OCI-M2 (cell line): ENCODE results near the gene FNDC3B.

Source experiments
- DNase-seq: peaks from one replicate; lab custom pipeline; 2025; ENCODE audit not compliant: unreplicated experiment; lab: John Stamatoyannopoulos, UW

FNDC3B gene

DNA sequence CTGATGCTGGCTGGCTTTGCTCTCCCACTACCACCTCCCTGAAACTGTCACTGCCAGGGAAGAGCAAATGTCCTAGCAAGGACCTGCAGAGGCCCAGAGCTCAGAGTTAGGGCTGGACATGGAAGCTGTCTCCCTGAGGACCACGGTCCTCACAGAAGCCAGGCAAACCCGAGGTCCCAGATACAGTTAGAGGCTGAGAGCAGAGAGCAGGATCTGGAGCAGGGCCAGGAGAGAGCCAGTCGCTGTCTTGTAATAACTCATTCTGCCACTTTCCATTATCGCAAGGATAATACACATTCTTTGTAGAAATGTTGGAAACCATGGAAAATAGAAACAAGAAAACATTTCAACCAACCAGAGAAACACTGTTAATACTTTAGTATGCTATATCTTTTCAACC lies 398.8 kb downstream of the FNDC3B start:
- no peak for DNase-seq

DNA sequence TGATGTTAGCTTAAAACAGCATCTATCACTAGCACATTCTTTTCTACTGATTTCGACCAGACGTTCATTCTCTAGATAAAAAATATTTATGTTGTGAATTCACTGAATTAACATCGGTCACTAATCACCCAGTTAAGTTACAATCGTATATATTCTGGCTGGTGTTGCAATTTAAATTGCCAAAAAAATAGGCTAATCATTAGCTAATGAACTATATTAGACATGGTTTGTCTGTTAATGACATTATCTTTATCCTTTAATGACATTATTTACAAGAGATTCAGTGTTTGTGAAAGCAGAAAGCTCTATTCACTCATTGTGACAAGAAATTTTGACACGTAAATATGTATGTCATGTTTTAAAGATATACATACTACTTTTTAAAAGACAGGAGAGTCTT lies 402.2 kb downstream of the FNDC3B start:
- no peak for DNase-seq

DNA sequence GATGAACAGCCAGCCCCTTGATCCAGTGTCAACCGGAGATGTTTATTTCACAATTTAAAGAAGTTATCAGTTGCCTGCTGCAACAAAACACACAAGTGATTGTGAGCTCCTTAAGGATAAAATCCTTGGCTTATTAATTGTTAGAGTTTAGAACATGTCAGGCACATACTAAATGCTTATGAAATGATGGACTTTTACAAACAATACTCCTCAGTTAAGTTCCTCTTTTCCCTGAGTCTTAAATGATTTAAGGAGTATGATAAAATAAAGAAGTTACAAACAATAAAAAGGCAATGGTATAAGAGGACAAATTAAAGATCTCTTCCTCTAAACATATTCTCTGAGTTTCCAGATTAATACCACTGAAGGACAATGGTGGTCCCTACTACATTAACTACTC lies 403.2 kb downstream of the FNDC3B start:
- no peak for DNase-seq

DNA sequence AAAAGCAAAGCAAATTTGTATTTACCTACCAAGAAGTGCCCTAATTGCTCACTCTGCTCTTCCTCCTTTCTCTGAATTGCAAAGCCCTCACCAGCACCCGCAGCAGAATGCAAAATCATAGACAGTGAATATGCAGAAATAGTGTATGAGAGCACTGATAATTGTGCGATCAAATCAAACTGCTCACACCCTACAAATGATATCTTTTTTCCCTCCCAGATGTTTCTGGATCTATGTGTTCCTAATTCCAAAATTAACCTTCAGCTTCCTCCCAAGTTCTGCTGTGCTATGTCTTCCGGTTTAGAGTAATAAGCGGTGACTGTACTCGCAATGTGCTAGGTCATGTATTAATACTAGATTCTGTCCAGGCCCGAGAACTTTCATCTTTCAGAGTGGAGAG lies 405.4 kb downstream of the FNDC3B start:
- no peak for DNase-seq

DNA sequence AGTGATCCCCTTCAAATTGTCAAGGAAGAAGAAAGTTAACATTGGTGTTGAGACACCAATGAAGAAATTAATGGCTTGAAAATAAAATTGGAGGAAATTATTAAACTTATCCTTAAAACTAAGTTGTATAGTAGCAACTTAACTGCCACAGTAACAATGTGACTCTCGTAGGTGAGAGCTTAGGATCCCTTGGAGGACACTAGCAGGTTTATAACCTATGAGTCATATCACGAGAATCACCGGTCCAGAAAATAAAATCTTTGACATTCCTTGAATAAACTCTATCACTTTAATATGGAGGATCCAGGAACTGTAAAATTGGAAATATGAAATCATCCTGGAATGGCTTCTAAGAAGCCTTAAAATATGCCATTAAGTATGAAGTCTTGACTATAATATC lies 406.8 kb downstream of the FNDC3B start:
- no peak for DNase-seq

DNA sequence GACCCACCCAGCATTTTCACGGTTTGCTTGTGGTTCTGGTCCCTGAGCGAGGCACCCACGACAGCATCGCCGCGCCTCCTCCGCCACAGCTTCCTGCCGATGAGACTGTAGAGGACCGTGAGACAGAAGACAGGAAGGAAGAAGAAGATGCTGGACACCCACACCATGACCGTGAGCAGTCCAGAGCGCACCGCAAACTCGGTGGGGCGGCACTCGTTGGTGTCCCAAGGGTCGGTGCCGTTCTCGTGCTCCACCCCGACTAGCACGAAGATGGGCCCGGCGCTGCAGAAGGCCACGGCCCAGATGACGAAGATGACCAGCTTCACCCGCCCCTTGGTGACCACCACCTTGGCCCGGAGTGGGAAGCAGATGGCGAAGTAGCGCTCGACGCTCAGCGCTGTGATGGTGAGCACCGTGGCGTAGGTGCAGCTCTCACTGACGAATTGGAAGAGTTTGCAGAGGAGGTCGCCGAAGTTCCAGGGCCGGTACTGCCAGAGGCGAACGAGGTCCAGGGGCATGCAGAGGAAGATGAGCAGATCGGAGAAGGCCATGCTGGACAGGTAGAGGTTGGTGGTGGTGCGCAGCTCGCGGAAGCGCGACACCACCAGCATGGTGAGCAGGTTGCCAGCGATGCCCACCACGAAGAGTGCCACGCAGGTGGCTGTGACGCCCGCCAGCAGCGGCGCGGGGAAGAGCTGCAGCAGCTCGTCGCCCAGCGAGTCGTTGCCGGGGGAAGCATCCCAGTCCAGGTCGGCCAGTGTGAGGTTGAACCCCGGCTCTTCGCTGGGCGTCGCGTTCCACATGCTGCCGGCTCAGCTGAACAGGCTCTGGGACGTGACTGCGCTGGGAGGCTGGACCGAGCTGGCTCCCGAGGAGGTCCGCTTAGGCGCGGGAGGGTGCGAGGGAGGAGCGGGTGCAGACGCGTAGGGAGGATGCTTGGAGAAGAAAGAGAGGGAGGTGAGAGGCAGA lies 408.5 kb downstream of the FNDC3B start, which contains the start of gene GHSR:
Gene GHSR, minus strand, starts transcription at position 846 of the 969 bp plus-strand sequence. Its CDS starts 43 bp downstream, at position 803.
- DNase-seq = no peak

DNA sequence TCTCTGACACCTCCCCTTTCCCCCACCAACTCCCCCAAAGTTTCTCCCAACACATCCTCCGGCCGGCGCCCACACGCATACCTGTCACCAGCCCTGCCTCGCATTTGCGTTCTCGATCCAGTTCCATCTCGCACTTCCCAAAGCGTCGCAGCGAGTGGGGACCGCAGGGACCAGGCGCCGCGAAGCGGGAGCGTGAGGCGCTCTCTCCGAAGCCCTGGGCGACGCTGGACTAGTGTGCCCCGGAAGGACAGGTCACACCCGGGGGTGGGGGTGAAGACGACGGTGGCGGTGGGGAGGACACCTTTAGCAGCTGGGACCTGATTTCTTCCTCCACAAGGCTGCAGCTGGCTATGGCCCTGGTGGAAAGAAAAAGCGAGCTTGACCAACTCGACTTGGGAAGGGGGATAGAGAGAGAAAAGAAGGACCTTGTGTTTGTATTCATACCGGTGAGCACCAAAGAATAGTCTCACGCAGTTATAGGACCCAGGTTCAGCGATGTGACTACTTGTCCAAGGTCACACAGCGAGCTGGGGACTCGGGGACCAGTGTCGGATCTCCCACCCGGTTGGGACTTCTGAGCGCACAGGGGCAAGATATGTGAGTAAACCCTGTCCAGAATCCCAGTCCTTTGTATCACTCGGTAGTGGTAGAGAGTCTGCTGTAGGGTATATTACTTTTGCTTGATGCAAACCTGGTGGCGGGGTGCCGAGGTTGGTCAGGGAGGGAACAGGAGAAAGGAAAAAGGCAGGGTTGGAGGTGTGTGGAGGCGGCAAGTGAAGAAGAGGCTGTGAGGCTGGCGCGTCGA lies 409.5 kb downstream of the FNDC3B start:
- DNase-seq = no peak

DNA sequence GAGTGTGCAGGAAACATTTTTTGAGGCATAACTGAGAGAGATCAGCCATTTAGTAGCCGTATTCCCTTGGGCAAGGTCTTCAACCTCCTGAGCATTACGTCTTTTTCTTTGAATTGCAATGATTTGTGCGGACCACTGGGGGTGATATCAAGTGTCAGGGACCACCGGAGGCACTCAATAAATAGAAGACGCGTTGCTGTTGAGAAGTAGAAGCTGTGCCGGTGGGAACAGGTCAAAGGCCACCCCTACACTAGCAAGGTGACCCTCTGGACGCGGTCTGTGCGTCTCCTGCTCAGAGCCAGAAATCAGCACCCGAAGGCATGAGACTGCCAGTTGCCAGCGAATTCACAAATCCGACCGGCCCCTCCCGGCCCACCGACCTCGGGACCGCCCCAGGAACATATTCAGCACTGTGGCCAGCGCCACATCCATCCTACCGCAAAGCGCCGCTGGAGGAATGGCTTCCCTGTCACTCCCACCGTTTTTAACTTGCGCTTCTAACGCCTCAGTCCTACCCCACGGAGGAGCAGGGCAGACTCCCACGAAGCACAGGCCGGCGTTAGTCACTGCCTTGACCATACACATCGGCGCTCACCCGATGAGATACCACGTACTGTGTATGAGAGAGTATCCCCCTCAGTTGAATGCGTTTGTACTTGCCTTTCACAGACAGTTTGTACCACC lies 410.2 kb downstream of the FNDC3B start:
- DNase-seq = no peak
